A549 (cell line): ENCODE measurements around the gene ADGRA3.
"Not testable (repeated sequence)": the region's sequence is repeated elsewhere in the genome, so short reads cannot be mapped to it uniquely, and the experiment has no call there.

Experiments used
- CHD2 ChIP-seq: fragments of 150-350 bp; IDR thresholded peaks from 2 replicates; pipeline ENCODE4 v1.6.1; 2014; ENCODE audit warnings: low read length; ENCODE audit not compliant: partially characterized antibody
- CTCF ChIP-seq: fragments of >200 bp; sonication (Bioruptor Twin); formaldehyde crosslinking; IDR thresholded peaks from 3 replicates; pipeline ENCODE4 v1.5.1; 2016
- EHMT2 ChIP-seq: fragments of 200-600 bp; sonication (generic); IDR thresholded peaks from 2 replicates; pipeline ENCODE4 v1.6.1; 2016; ENCODE audit warnings: antibody characterized with exemption, low read depth, mild to moderate bottlenecking, moderate library complexity
- HMGXB4 ChIP-seq: fragments of 250-450 bp; sonication (Bioruptor Pico); IDR thresholded peaks from 2 replicates; pipeline ENCODE4 v1.5.0; 2021; ENCODE audit warnings: mild to moderate bottlenecking, moderate library complexity, borderline replicate concordance
- JUNB ChIP-seq: fragments of >200 bp; sonication (Bioruptor Twin); formaldehyde crosslinking; IDR thresholded peaks from 2 replicates; pipeline ENCODE4 v1.6.1; 2016
- POLR2A ChIP-seq: IDR thresholded peaks from 2 replicates; pipeline ENCODE4 v1.6.1; 2012; ENCODE audit warnings: mild to moderate bottlenecking, low read length
- POLR2AphosphoS2 ChIP-seq: conservative IDR thresholded peaks from 2 replicates; pipeline ENCODE4 v1.6.1; 2012; ENCODE audit warnings: low read length, improper control_type of control experiment, inconsistent platforms
- RAD21 ChIP-seq, 2 experiments: fragments of >200 bp in 1 of 2; sonication (Bioruptor Twin) in 1 of 2; formaldehyde crosslinking in 1 of 2; IDR thresholded peaks in 1 of 2; conservative IDR thresholded peaks in 1 of 2; 2 replicates in 1 of 2; 3 replicates in 1 of 2; pipeline ENCODE4 v1.6.1; 2012 to 2018; ENCODE audit warnings: inconsistent platforms in 1 of 2
- RCOR1 ChIP-seq: fragments of 150-350 bp; IDR thresholded peaks from 2 replicates; pipeline ENCODE4 v1.6.1; 2014; ENCODE audit warnings: antibody characterized with exemption, low read length, low read depth

- not testable (repeated sequence) for TF ChIP-seq CTCF; RCOR1; POLR2A; POLR2AphosphoS2; CHD2; RAD21 (conservative IDR thresholded peaks at IDR 0.05 in 1 of 2, IDR thresholded peaks at IDR 0.05 in 1 of 2); EHMT2; JUNB; HMGXB4 (CRISPR knock-in tag)
Observed at GRCh38 chr4:22382216-22382615, 133.7 kb downstream of the ADGRA3 start.
